NOMO-1 treated with DMSO at 0.1 percent for 48 hours (cell line): ENCODE results near the gene PCCA.
"Not testable (repeated sequence)": the region's sequence is repeated elsewhere in the genome, so short reads cannot be mapped to it uniquely, and the experiment has no call there.

Experiments
- DNase-seq: peaks from one replicate; lab custom pipeline; 2025; ENCODE audit not compliant: unreplicated experiment; lab: John Stamatoyannopoulos, UW

PCCA gene

DNA sequence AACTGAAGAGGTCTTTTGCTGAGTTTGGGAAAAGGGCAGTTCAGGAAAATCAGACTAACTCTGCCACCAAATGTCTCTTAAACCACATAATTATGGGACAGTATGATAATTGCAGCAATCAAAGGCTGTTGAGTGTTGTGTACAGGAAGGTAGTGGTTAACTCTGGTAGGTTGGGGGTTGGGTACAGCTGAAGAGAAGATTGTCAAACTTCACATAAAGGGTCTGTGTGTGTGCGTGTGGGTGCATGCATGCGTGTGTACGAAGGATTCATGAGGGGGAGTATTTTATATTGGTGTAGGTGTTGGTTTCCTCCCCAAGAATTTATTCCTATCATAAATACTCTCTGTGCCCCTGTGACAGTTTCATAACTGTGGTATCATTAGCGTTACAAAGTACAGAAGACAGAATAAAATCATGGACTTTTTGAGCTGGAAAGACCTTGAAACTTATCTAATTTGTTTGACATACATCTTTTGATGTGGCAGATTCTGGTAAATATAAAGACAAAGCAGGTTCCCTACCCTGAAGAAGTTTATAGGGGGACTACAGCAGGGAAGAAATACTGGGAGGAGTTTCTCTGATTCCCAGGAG lies 94.1 kb downstream of the PCCA start:
- peak; percentile 52 for DNase-seq

DNA sequence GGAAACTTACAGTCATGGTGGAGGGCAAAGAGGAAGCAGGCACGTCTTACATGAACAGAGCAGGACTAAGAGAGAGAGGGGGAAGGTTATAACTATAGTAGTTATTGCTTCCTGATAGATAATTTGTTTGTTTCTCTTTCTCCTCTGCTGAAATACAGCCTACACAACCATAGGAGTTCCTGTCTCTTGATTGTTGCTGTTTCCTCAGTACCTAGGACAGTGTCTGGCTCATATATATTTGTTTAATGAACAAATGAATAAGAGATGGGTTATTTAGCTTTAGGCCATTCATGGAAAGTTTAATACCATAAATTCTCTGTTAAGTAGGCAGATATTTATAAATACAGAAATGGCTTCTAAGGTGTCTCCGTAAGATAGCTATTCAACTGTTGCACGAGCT lies 95.2 kb downstream of the PCCA start:
- DNase-seq: peak; percentile 21

GRCh38 chr13:100195568-100195967 lies 106.7 kb downstream of the PCCA start:
- no peak for DNase-seq

- DNase-seq: no peak
Observed at GRCh38 chr13:100196375-100196774, 107.5 kb downstream of the PCCA start.

DNA sequence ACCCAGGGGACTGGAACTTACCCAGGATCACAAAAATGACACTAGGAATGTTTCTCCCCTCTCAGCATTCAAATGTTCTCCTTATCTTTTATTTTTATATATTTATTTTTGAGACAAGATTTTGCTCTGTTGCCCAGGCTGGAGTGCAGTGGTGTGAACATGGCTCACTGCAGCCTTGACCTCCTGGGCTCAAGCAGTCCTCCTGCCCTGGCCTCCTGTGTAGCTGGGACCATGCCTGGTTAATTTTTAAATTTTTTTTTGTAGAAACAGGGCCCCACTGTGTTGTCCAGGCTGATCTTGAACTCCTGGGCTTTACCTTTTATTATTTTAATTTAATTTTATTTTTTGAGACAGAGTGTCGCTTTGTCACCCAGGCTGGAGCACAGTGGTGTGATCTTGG lies 108.2 kb downstream of the PCCA start:
- no peak for DNase-seq

- DNase-seq: no peak
Observed at GRCh38 chr13:100197591-100198365, 108.9 kb downstream of the PCCA start.

- DNase-seq: peak; percentile 66
Observed at GRCh38 chr13:100203696-100204367, 114.9 kb downstream of the PCCA start.

- no peak for DNase-seq
Observed at GRCh38 chr13:100208002-100208401, 119.1 kb downstream of the PCCA start.

DNA sequence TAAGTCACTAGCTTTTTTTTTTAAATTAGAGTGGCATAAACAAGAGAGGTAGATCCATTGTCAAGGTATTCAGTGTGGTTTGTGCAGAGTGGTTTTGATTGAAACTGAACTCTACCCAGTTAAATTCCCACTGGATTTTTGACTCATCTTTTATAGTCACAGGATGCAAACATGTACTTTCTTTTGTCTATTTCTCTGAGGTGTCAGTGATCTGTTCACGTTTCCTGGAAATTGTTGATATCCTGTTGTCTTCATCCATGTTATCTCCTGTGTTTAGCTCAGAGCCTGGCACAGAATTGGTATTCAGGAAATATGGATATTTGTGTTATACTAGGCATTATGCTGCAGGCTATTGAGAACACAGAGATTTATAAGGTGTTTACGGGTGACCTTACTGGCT lies 119.7 kb downstream of the PCCA start:
- DNase-seq: no peak

GRCh38 chr13:100209857-100210825 lies 121.2 kb downstream of the PCCA start:
- DNase-seq: peak; percentile 36

- peak; percentile 67 for DNase-seq
Observed at GRCh38 chr13:100211016-100211710, 122.3 kb downstream of the PCCA start.

GRCh38 chr13:100212904-100213553 lies 124.1 kb downstream of the PCCA start:
- DNase-seq: peak; percentile 3

GRCh38 chr13:100213576-100213975 lies 124.7 kb downstream of the PCCA start:
- no peak for DNase-seq

- no peak for DNase-seq
Observed at GRCh38 chr13:100214886-100215285, 126.0 kb downstream of the PCCA start.

DNA sequence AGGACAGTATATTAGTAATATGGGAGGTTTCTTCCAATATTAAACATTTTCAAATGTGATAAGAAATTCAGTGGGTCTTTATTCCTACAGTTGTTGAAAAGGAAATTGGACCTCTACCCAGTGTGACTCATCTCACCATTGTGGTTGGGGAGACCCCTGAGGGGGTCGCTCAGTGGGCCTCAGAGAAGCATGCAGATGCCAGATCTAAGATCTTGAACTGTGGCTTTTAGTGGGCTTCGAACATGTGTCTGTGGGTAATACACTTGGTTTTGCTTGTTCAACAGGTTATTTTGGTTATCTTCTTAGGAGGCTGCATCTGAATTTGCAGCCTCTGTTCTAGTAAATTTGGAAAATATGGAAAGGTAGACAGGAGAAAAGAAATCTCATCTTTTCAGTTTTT lies 132.3 kb downstream of the PCCA start:
- no peak for DNase-seq

- not testable (repeated sequence) for DNase-seq
Observed at GRCh38 chr13:100223966-100224530, 135.2 kb downstream of the PCCA start.

- no peak for DNase-seq
Observed at GRCh38 chr13:100229603-100230002, 140.7 kb downstream of the PCCA start.

- no peak for DNase-seq
Observed at GRCh38 chr13:100230769-100231149, 141.9 kb downstream of the PCCA start.

GRCh38 chr13:100231176-100231575 lies 142.3 kb downstream of the PCCA start:
- no peak for DNase-seq

DNA sequence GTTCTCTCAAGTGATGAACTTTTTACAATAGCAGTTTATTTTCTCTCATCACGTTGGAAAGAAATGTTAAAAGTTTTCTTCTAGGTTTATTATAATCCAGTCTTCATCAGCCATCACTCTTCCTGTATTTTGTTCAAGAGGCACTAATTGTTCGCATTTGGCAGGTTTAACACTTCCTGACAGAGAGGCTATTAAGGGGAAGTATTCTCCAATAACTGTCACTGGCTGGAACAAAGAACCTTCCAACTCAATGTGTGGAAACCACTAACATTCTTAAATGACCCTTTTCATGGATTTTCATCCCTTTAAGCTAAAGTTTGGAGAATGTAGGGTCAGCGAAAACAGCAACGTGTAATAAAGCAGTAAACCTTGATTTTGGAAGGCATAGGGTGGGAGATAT lies 145.1 kb downstream of the PCCA start:
- peak; percentile 45 for DNase-seq
